GM21825 (cell line): ENCODE measurements around the gene MARCHF7.
"Not testable (repeated sequence)": the region's sequence is repeated elsewhere in the genome, so short reads cannot be mapped to it uniquely, and the experiment has no call there.

ENCODE experiments used
- ATAC-seq: cut with Tn5 transposase; IDR thresholded peaks from one replicate; pipeline ENCODE4 v1.9.1; 2021; ENCODE audit warnings: mild to moderate bottlenecking, moderate library complexity; ENCODE audit not compliant: unreplicated experiment

Gene MARCHF7

GRCh38 chr2:159712143-159712928 lies at the start of gene MARCHF7:
MARCHF7 (plus strand) TSS chr2:159712506; CDS start chr2:159729023, 16,517 bp downstream.
- peak; percentile 95 for ATAC-seq

- not testable (repeated sequence) for ATAC-seq
Observed at GRCh38 chr2:159667423-159667822, 44.9 kb upstream of the MARCHF7 start.

GRCh38 chr2:159671047-159671446 lies 41.3 kb upstream of the MARCHF7 start:
- no peak for ATAC-seq

- ATAC-seq = no peak
Observed at GRCh38 chr2:159677654-159678053, 34.7 kb upstream of the MARCHF7 start.

- ATAC-seq = no peak
Observed at GRCh38 chr2:159680692-159681091, 31.6 kb upstream of the MARCHF7 start.

- ATAC-seq = no peak
Observed at GRCh38 chr2:159683817-159684216, 28.5 kb upstream of the MARCHF7 start.

- ATAC-seq = no peak
Observed at GRCh38 chr2:159684796-159685195, 27.5 kb upstream of the MARCHF7 start.

- ATAC-seq = no peak
Observed at GRCh38 chr2:159694500-159695040, 17.7 kb upstream of the MARCHF7 start.

- ATAC-seq = no peak
Observed at GRCh38 chr2:159695795-159696448, 16.4 kb upstream of the MARCHF7 start.

GRCh38 chr2:159703491-159703890 lies 8.8 kb upstream of the MARCHF7 start:
- ATAC-seq = no peak

GRCh38 chr2:159706385-159706980 lies 5.8 kb upstream of the MARCHF7 start:
- ATAC-seq = no peak

- ATAC-seq = no peak
Observed at GRCh38 chr2:159708066-159708760, 4.1 kb upstream of the MARCHF7 start.

GRCh38 chr2:159710601-159711180 lies 1.6 kb upstream of the MARCHF7 start:
- no peak for ATAC-seq

- ATAC-seq = no peak
Observed at GRCh38 chr2:159711562-159712142, 654 bp upstream of the MARCHF7 start.

GRCh38 chr2:159712929-159713420 lies 669 bp downstream of the MARCHF7 start:
- peak; percentile 3 for ATAC-seq

GRCh38 chr2:159713631-159714246 lies 1.4 kb downstream of the MARCHF7 start:
- no peak for ATAC-seq

- no peak for ATAC-seq
Observed at GRCh38 chr2:159714247-159714930, 2.1 kb downstream of the MARCHF7 start.

- ATAC-seq = no peak
Observed at GRCh38 chr2:159715451-159715850, 3.1 kb downstream of the MARCHF7 start.

- ATAC-seq = not testable (repeated sequence)
Observed at GRCh38 chr2:159716409-159716808, 4.1 kb downstream of the MARCHF7 start.
